H9 (cell line): ENCODE measurements around the gene GPC6. TPM values are rescaled to one million over a fixed set of nuclear protein-coding genes. Genes with fewer than 3 reads are reported as not detected.
A peak's percentile ranks its signal among the peaks of the same experiment; 100 is the strongest.

ENCODE experiments used
- DNase-seq: peaks from one replicate; pipeline ENCODE4 v3.0.0-alpha.2; 2017
- H2AFZ ChIP-seq: one replicate; pipeline ENCODE4 v1.6.1; 2013; ENCODE audit warnings: mild to moderate bottlenecking, low read length, control low read depth, moderate library complexity
- H2AK5ac ChIP-seq: 2 replicates; pipeline ENCODE4 v1.6.1; 2013; ENCODE audit warnings: low read length, control low read depth, mixed read lengths; ENCODE audit not compliant: insufficient read length
- H2BK120ac ChIP-seq: one replicate; pipeline ENCODE4 v1.6.1; 2013; ENCODE audit warnings: low read depth, mild to moderate bottlenecking, low read length, control low read depth, inconsistent platforms; ENCODE audit not compliant: poor library complexity, severe bottlenecking
- H2BK12ac ChIP-seq: 2 replicates; pipeline ENCODE4 v1.6.1; 2013; ENCODE audit warnings: low read length, control low read depth, mixed read lengths, low read depth; ENCODE audit not compliant: insufficient read length
- H2BK15ac ChIP-seq: 2 replicates; pipeline ENCODE4 v1.6.1; 2013; ENCODE audit warnings: low read depth, low read length, control low read depth
- H2BK20ac ChIP-seq: one replicate; pipeline ENCODE4 v1.6.1; 2013; ENCODE audit warnings: low read depth, mild to moderate bottlenecking, low read length, control low read depth, inconsistent platforms; ENCODE audit not compliant: poor library complexity, severe bottlenecking
- H2BK5ac ChIP-seq: 2 replicates; pipeline ENCODE4 v1.6.1; 2013; ENCODE audit warnings: low read length, control low read depth, mixed read lengths; ENCODE audit not compliant: insufficient read length
- H3K14ac ChIP-seq: 2 replicates; pipeline ENCODE4 v1.6.1; 2013; ENCODE audit warnings: low read length, control low read depth; ENCODE audit not compliant: insufficient read depth
- H3K18ac ChIP-seq: 2 replicates; pipeline ENCODE4 v1.6.1; 2013; ENCODE audit warnings: low read depth, mild to moderate bottlenecking, mixed read lengths, low read length, control low read depth; ENCODE audit not compliant: insufficient read length
- H3K23ac ChIP-seq: 2 replicates; pipeline ENCODE4 v1.6.1; 2013; ENCODE audit warnings: low read length, control low read depth, mixed read lengths, low read depth; ENCODE audit not compliant: insufficient read length
- H3K23me2 ChIP-seq: 2 replicates; pipeline ENCODE4 v1.6.1; 2013; ENCODE audit warnings: low read depth, mild to moderate bottlenecking, mixed read lengths, low read length, control low read depth; ENCODE audit not compliant: insufficient read length, poor library complexity, severe bottlenecking
- H3K27ac ChIP-seq: 2 replicates; pipeline ENCODE4 v1.5.1; 2013; ENCODE audit warnings: low read length, control low read depth, mixed read lengths, low read depth; ENCODE audit not compliant: insufficient read length
- H3K27me3 ChIP-seq: 2 replicates; pipeline ENCODE4 v1.6.1; 2013; ENCODE audit warnings: low read length, control low read depth, inconsistent platforms; ENCODE audit not compliant: insufficient read depth
- H3K4ac ChIP-seq: 2 replicates; pipeline ENCODE4 v1.6.1; 2013; ENCODE audit warnings: low read depth, mild to moderate bottlenecking, control low read depth, inconsistent platforms, low read length, moderate library complexity
- H3K4me1 ChIP-seq: 2 replicates; pipeline ENCODE4 v1.6.1; 2013; ENCODE audit warnings: low read length, control low read depth, inconsistent platforms; ENCODE audit not compliant: insufficient read depth
- H3K4me2 ChIP-seq: 2 replicates; pipeline ENCODE4 v1.6.1; 2013; ENCODE audit warnings: low read length, control low read depth, mixed read lengths; ENCODE audit not compliant: insufficient read length, insufficient read depth
- H3K56ac ChIP-seq: 2 replicates; pipeline ENCODE4 v1.6.1; 2013; ENCODE audit warnings: low read depth, mild to moderate bottlenecking, mixed read lengths, low read length, control low read depth; ENCODE audit not compliant: insufficient read length
- H3K79me1 ChIP-seq: 2 replicates; pipeline ENCODE4 v1.6.1; 2013; ENCODE audit warnings: low read depth, mild to moderate bottlenecking, moderate library complexity, low read length, control low read depth, inconsistent platforms; ENCODE audit not compliant: insufficient read depth, poor library complexity, severe bottlenecking
- H3K79me2 ChIP-seq: 2 replicates; pipeline ENCODE4 v1.6.1; 2013; ENCODE audit warnings: low read length, control low read depth, inconsistent platforms; ENCODE audit not compliant: insufficient read depth
- H3K9ac ChIP-seq: 2 replicates; pipeline ENCODE4 v1.6.1; 2013; ENCODE audit warnings: low read length, control low read depth, mixed read lengths; ENCODE audit not compliant: insufficient read length; ENCODE audit errors: extremely low read depth
- H3K9me3 ChIP-seq: one replicate; pipeline ENCODE4 v1.6.1; 2013; ENCODE audit warnings: low read depth, low read length, inconsistent platforms; ENCODE audit not compliant: control insufficient read depth
- H3T11ph ChIP-seq: one replicate; pipeline ENCODE4 v1.6.1; 2013; ENCODE audit warnings: mild to moderate bottlenecking, low read length, control low read depth, inconsistent platforms
- H4K20me1 ChIP-seq: one replicate; pipeline ENCODE4 v1.6.1; 2013; ENCODE audit not compliant: control insufficient read depth, insufficient read length, insufficient read depth
- H4K5ac ChIP-seq: 2 replicates; pipeline ENCODE4 v1.6.1; 2013; ENCODE audit warnings: low read depth, mild to moderate bottlenecking, mixed read lengths, low read length, control low read depth; ENCODE audit not compliant: insufficient read length
- H4K8ac ChIP-seq: replicated peaks from 2 replicates; pipeline ENCODE4 v1.6.1; 2013; ENCODE audit warnings: low read length, control low read depth, mixed read lengths, low read depth; ENCODE audit not compliant: insufficient read length
- H4K91ac ChIP-seq: 2 replicates; pipeline ENCODE4 v1.6.1; 2013; ENCODE audit warnings: low read depth, mild to moderate bottlenecking, moderate library complexity, mixed read lengths, low read length, control low read depth; ENCODE audit not compliant: insufficient read length
- H3K27ac Mint-ChIP-seq, 3 experiments: 2 replicates in 2 of 3; 3 replicates in 1 of 3; pipeline ENCODE4 v1.8.0; 2020 to 2021; ENCODE audit warnings: mixed read lengths in 3 of 3, mild to moderate bottlenecking in 1 of 3, moderate library complexity in 1 of 3
- H3K27me3 Mint-ChIP-seq: 2 replicates; pipeline ENCODE4 v1.8.0; 2021; ENCODE audit warnings: low read depth, mild to moderate bottlenecking, moderate library complexity, mixed read lengths
- H3K36me3 Mint-ChIP-seq, 3 experiments: 2 replicates in 2 of 3; 3 replicates in 1 of 3; pipeline ENCODE4 v1.8.0; 2020 to 2021; ENCODE audit warnings: low read depth in 3 of 3, mixed read lengths in 3 of 3; ENCODE audit not compliant: insufficient read depth in 1 of 3
- H3K4me1 Mint-ChIP-seq, 2 experiments: 2 replicates each; pipeline ENCODE4 v1.8.0; 2020; ENCODE audit warnings: mixed read lengths in 2 of 2
- H3K4me3 Mint-ChIP-seq, 2 experiments: 2 replicates in 1 of 2; 3 replicates in 1 of 2; pipeline ENCODE4 v1.8.0; 2020 to 2021; ENCODE audit warnings: mild to moderate bottlenecking in 2 of 2, mixed read lengths in 2 of 2, moderate library complexity in 1 of 2
- H3K9me3 Mint-ChIP-seq, 2 experiments: 2 replicates in 1 of 2; 3 replicates in 1 of 2; pipeline ENCODE4 v1.8.0; 2020; ENCODE audit warnings: mild to moderate bottlenecking in 2 of 2, mixed read lengths in 2 of 2, moderate library complexity in 1 of 2
- WGBS: extraction: QIAGEN DNeasy Blood & Tissue Kit; methylation state at CpG from one replicate; pipeline ENCODE4 v1.1.7; 2013; ENCODE audit warnings: missing lambda C conversion rate, low lambda C conversion rate, mixed read lengths; ENCODE audit not compliant: insufficient read length; ENCODE audit errors: extremely low coverage; 5-methylcytosine and 5-hydroxymethylcytosine counted together
- total RNA-seq: library from RNA; stranded (reverse); gene quantifications from 2 replicates; pipeline ENCODE4 v1.2.1, GENCODE V29; 2021
- TF ChIP-seq, protein P1 (sequence below): fragments of 200-600 bp; sonication (generic); conservative IDR thresholded peaks from 3 replicates; pipeline ENCODE4 v1.8.0; 2021; ENCODE audit warnings: antibody characterized with exemption, mild to moderate bottlenecking

Gene GPC6
- total RNA-seq, 1 experiment from 2014 or later, result 15.6 TPM

DNA sequence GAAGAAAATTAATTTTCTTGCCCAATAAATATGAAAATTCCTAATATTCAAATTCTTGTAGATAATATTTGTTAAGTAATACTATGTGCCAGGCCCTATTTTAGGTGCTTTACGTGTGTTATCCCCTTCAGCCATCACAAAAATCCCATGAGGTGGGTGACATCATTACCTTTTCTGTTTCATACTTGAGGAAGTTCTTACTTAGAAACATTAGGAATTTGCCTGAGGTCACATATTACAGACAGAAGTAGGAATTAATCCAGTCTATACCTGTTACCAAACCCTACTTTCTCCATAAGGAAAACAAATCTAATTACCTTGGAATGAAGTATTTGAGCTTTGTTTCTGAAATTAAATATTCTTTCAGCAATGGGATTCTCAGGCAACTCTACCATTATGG lies 336.1 kb downstream of the GPC6 start:
- Histone ChIP-seq H4K8ac (no peak overlapping the region), H3K23me2 (no peaks in the 10 kb centered on the region), H3K4ac (no peak overlapping the region), H2AFZ (no peak overlapping the region), H3K56ac (no peak overlapping the region), H3K9ac (no peak overlapping the region), H2BK120ac (no peak overlapping the region), H3K79me2 (no peaks in the 10 kb centered on the region), H2BK5ac (no peak overlapping the region), H4K5ac (no peak overlapping the region), H3K14ac (no peak overlapping the region), H2BK15ac (no peak overlapping the region), H2AK5ac (no peak overlapping the region), H4K20me1 (no peaks in the 10 kb centered on the region), H3K4me2 (no peak overlapping the region), H4K91ac (no peak overlapping the region), H3K23ac (no peak overlapping the region), H2BK20ac (no peak overlapping the region), H3K27me3 (no peaks in the 10 kb centered on the region), H3K18ac (no peak overlapping the region), H3K9me3 (no peaks in the 10 kb centered on the region), H3K4me1 (no peaks in the 10 kb centered on the region; the same call in 1 of the 2 replicates), H3K79me1 (no peaks in the 10 kb centered on the region), H3T11ph (no peak overlapping the region), H2BK12ac (no peak overlapping the region), H3K27ac (no peak overlapping the region)
- Mint-ChIP-seq H3K9me3 (no peaks in the 10 kb centered on the region; a peak in 1 of 5 replicates), H3K27me3 (no peaks in the 10 kb centered on the region), H3K4me3 (no peak overlapping the region), H3K4me1 (peaks cover 41 to 45% of the 10 kb centered on the region in 2 experiments), H3K27ac (peak overlapping the region in 1 of 3 experiments; percentile 70; a peak in 2 of 7 replicates), H3K36me3 (peaks cover 0 to 3% (median 3%) of the 10 kb centered on the region in 3 experiments; a peak in 2 of 7 replicates)
- TF ChIP-seq, protein P1, sequence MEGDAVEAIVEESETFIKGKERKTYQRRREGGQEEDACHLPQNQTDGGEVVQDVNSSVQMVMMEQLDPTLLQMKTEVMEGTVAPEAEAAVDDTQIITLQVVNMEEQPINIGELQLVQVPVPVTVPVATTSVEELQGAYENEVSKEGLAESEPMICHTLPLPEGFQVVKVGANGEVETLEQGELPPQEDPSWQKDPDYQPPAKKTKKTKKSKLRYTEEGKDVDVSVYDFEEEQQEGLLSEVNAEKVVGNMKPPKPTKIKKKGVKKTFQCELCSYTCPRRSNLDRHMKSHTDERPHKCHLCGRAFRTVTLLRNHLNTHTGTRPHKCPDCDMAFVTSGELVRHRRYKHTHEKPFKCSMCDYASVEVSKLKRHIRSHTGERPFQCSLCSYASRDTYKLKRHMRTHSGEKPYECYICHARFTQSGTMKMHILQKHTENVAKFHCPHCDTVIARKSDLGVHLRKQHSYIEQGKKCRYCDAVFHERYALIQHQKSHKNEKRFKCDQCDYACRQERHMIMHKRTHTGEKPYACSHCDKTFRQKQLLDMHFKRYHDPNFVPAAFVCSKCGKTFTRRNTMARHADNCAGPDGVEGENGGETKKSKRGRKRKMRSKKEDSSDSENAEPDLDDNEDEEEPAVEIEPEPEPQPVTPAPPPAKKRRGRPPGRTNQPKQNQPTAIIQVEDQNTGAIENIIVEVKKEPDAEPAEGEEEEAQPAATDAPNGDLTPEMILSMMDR, result no peak
- no CpG with 5 or more reads among the region's 1 CpG for WGBS
- no peak for DNase-seq
